Activated CD8-positive, alpha-beta T cell treated with anti-CD3 and anti-CD28 coated beads for 36 hours (primary cell): ENCODE data around the gene STK24. TPM values are rescaled to one million over a fixed set of nuclear protein-coding genes. Genes with fewer than 3 reads are reported as not detected.

ENCODE experiments used
- ATAC-seq: fragments of 200-7000 bp; cut with Tn5 transposase; one replicate; pipeline ENCODE4 v1.10.0; 2021; ENCODE audit warnings: mild to moderate bottlenecking, moderate library complexity
- CTCF ChIA-PET: fragments of 350-600 bp; sonication (Branson Sonifier 250); formaldehyde crosslinking; loops from one replicate; lab custom pipeline; 2021; ENCODE audit warnings: antibody characterized with exemption; lab: Charles Lee
- POLR2A ChIA-PET: fragments of 350-600 bp; sonication (Branson Sonifier 250); formaldehyde crosslinking; loops from one replicate; lab custom pipeline; 2021; ENCODE audit warnings: antibody characterized with exemption; lab: Charles Lee
- DNase-seq: peaks from one replicate; pipeline ENCODE4 v3.0.0-alpha.2; 2020
- H3K27ac Mint-ChIP-seq: one replicate; pipeline ENCODE4 v1.8.0; 2021; ENCODE audit warnings: mild to moderate bottlenecking, mixed read lengths
- H3K27me3 Mint-ChIP-seq: one replicate; pipeline ENCODE4 v1.8.0; 2021; ENCODE audit warnings: mixed read lengths
- H3K36me3 Mint-ChIP-seq: one replicate; pipeline ENCODE4 v1.8.0; 2021; ENCODE audit warnings: low read depth, mixed read lengths
- H3K4me1 Mint-ChIP-seq: one replicate; pipeline ENCODE4 v1.8.0; 2021; ENCODE audit warnings: low read depth, mixed read lengths
- H3K4me3 Mint-ChIP-seq: one replicate; pipeline ENCODE4 v1.8.0; 2021; ENCODE audit warnings: mild to moderate bottlenecking, moderate library complexity, mixed read lengths
- H3K9me3 Mint-ChIP-seq: one replicate; pipeline ENCODE4 v1.8.0; 2021; ENCODE audit warnings: mixed read lengths
- intact Hi-C: fragments of 100-400 bp; cut with micrococcal nuclease; formaldehyde crosslinking; loops from one replicate; pipeline ENCODE4 v1.10.0; 2022
- total RNA-seq, 2 experiments: library from RNA; stranded (reverse); gene quantifications; one replicate each; pipeline ENCODE4 v1.2.3, GENCODE V29; 2021
- TF ChIP-seq, protein P1 (sequence below): fragments of 200-600 bp; IDR thresholded peaks from one replicate; pipeline ENCODE4 v1.8.0; 2022; ENCODE audit warnings: antibody characterized with exemption, mild to moderate bottlenecking

The STK24 gene
- total RNA-seq, 2 experiments from 2014 or later: 118 TPM

DNA sequence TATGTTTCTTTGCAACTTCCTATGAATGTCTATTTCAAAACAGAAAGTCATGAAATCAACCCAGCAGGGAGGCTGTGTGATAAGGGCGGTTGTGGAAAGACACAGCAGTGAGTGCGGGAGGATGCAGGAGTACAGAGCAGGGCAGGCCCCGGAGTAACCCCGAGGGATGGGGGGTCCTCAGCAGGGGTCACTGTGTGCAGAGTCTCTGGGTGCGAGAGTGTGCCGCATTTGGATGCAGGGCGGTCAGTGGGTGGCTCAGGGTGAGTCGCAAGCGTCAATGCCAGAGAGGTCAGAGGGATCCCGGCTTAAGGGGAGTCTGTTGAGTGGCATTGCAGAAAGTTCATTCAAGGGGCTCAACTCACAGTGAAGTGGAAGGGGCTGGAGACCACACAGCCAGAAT is 147.8 kb downstream of the STK24 start:
- TF ChIP-seq, protein P1, sequence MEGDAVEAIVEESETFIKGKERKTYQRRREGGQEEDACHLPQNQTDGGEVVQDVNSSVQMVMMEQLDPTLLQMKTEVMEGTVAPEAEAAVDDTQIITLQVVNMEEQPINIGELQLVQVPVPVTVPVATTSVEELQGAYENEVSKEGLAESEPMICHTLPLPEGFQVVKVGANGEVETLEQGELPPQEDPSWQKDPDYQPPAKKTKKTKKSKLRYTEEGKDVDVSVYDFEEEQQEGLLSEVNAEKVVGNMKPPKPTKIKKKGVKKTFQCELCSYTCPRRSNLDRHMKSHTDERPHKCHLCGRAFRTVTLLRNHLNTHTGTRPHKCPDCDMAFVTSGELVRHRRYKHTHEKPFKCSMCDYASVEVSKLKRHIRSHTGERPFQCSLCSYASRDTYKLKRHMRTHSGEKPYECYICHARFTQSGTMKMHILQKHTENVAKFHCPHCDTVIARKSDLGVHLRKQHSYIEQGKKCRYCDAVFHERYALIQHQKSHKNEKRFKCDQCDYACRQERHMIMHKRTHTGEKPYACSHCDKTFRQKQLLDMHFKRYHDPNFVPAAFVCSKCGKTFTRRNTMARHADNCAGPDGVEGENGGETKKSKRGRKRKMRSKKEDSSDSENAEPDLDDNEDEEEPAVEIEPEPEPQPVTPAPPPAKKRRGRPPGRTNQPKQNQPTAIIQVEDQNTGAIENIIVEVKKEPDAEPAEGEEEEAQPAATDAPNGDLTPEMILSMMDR: no peak
- no peak for ATAC-seq
- Mint-ChIP-seq H3K9me3 (no peaks in the 10 kb centered on the region), H3K4me1 (no peaks in the 10 kb centered on the region), H3K4me3 (no peak overlapping the region), H3K36me3 (no peaks in the 10 kb centered on the region), H3K27ac (no peak overlapping the region), H3K27me3 (peaks cover 14% of the 10 kb centered on the region)
- intact Hi-C loops: no loop called here
- CTCF ChIA-PET: interaction anchor here (1.5 kb wide), 1 partner anchor 17 kb away, joined by 6 read pairs; no protein-coding TSS in a partner anchor
- POLR2A ChIA-PET: no interaction called here
- no peak for DNase-seq

DNA sequence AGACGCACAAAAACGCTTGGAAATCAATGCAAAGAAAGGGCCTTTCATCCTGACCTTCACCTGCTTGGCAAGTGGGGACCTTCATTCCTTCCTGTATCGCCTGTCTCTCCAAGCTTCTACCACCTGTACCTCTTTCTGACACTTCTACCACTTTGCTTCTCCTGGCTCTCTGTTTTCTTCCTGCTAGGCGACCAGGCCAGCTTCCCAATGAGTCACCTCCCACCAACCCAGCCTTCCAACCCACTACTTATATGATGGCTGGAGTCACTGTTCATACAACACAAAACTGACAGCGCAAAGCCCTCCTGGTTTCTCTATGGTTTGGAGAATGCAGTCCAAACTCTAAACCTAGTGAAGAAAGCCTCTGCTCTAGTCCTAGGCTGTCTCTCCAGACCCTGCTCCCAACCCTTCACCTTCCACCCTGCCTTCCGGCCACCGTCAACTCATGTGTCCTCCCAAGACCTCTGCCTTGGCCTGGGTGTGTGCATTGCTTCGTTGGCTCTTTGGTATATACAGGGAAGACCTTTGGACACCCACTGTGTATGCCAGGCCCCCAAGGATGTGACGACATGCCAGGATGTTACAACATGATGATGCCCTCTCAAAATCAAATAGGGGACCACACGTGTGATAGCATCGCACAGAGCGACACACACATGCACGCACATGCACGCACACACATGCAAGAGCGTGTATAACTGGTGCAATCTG is 148.5 kb downstream of the STK24 start:
- DNase-seq (no peak), ATAC-seq (no peak)
- no peak overlapping the region for H3K4me3 Mint-ChIP-seq
- no peaks in the 10 kb centered on the region for H3K36me3 Mint-ChIP-seq
- intact Hi-C loops: no loop called here
- no peak overlapping the region for H3K27ac Mint-ChIP-seq
- ChIA-PET CTCF (no interaction called here), POLR2A (no interaction called here)
- peaks cover 14% of the 10 kb centered on the region for H3K27me3 Mint-ChIP-seq
- H3K4me1 Mint-ChIP-seq: no peaks in the 10 kb centered on the region
- TF ChIP-seq, protein P1: no peak
- no peaks in the 10 kb centered on the region for H3K9me3 Mint-ChIP-seq

DNA sequence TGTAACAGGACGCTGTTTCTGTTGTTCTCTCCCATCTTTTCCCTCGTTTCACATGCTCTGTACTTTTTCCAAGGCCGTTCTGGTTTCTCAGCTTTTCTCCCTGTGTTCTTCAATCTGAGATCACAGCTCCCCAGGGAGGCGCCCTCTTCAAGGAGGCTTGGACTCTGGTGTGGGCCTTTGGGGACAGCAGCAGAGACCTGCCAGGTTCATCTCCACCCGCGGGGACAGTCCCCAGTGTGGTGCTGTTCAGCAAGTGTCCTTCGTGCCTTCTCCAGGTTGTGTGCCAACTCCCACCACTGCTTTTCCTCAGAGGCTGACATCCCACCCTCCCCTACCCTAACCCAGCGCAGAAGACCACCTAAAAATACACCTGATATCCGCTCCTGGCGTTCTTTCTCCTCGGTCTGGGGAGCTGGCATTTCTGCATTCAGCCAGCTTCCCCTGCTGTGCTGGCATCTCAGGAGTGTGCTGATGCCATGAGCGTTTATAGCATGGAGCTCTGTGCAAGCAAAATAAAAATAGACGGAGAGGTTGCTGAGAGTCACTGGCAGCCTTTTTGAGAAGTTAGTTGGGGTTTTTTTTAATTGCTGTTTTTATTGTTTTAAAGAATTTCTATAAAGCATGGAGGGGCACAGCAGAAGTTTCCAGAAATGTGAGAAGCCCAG is 149.4 kb downstream of the STK24 start:
- no peak for ATAC-seq

DNA sequence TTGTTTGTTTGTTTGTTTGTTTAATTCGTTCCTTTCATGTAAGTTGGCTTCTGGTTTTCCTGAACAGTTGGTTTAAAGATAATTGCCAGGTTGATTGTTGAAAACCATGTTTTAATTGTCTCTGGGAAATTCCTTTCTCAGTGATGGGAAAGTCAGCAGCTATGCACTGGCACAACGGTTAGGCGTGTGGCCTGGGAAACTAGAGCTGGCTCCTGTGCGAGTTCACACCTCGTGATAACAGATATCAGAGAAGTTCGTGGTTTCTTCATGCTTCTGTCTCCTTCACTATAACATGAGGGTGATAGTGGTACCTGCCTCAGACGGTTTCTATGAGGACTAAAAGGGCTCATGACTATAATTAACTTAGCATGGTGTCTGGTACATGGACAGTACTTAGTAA is 153.5 kb downstream of the STK24 start:
- H3K27ac Mint-ChIP-seq: no peak overlapping the region
- TF ChIP-seq, protein P1: no peak
- DNase-seq (no peak), ATAC-seq (no peak)
- H3K4me3 Mint-ChIP-seq: no peak overlapping the region
- peaks cover 5% of the 10 kb centered on the region for H3K27me3 Mint-ChIP-seq
- CTCF ChIA-PET: no interaction called here
- H3K4me1 Mint-ChIP-seq: no peaks in the 10 kb centered on the region
- no peaks in the 10 kb centered on the region for H3K36me3 Mint-ChIP-seq
- intact Hi-C loops: no loop called here
- H3K9me3 Mint-ChIP-seq: no peaks in the 10 kb centered on the region
- POLR2A ChIA-PET: no interaction called here

More for the DNA sequence above, 149.4 kb downstream of the STK24 start:
- intact Hi-C loops: no loop called here
- Mint-ChIP-seq H3K4me1 (no peaks in the 10 kb centered on the region), H3K9me3 (no peaks in the 10 kb centered on the region), H3K4me3 (no peak overlapping the region), H3K36me3 (no peaks in the 10 kb centered on the region), H3K27ac (no peak overlapping the region), H3K27me3 (peaks cover 14% of the 10 kb centered on the region)
- ChIA-PET CTCF (no interaction called here), POLR2A (no interaction called here)
- no peak for DNase-seq
- TF ChIP-seq, protein P1: no peak

DNA sequence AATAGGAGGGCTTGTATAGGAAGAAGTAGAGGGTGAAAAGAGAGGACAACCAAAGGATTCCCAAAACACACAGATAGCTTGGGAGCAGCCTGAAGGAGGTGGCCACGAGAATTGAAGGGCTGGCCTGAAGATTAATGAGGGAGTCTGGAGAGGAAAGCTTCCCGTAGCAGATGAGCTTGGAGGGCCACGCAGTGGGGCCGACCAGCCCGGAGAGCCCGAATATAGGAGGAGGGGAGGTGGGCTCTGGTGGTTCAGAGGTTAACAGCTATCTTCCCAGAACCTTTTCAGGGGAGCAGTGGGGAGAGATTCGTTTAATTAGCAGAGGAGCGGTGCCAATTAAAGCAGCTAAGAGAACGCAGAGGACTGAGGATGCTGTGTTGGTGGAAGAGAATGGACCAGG is 154.9 kb downstream of the STK24 start:
- intact Hi-C loops: no loop called here
- POLR2A ChIA-PET: no interaction called here
- ATAC-seq: no peak

More for the DNA sequence above, 154.9 kb downstream of the STK24 start:
- no peaks in the 10 kb centered on the region for H3K36me3 Mint-ChIP-seq
- CTCF ChIA-PET: interaction anchor here (1.2 kb wide), 1 partner anchor 24 kb away, joined by 3 read pairs; no protein-coding TSS in a partner anchor
- no peak overlapping the region for H3K27ac Mint-ChIP-seq
- TF ChIP-seq, protein P1: no peak
- peaks cover 4% of the 10 kb centered on the region for H3K27me3 Mint-ChIP-seq
- H3K9me3 Mint-ChIP-seq: no peaks in the 10 kb centered on the region
- no peak for DNase-seq
- no peak overlapping the region for H3K4me3 Mint-ChIP-seq
- H3K4me1 Mint-ChIP-seq: no peaks in the 10 kb centered on the region
